ENCODE data around the gene STK24.

The STK24 gene

DNA sequence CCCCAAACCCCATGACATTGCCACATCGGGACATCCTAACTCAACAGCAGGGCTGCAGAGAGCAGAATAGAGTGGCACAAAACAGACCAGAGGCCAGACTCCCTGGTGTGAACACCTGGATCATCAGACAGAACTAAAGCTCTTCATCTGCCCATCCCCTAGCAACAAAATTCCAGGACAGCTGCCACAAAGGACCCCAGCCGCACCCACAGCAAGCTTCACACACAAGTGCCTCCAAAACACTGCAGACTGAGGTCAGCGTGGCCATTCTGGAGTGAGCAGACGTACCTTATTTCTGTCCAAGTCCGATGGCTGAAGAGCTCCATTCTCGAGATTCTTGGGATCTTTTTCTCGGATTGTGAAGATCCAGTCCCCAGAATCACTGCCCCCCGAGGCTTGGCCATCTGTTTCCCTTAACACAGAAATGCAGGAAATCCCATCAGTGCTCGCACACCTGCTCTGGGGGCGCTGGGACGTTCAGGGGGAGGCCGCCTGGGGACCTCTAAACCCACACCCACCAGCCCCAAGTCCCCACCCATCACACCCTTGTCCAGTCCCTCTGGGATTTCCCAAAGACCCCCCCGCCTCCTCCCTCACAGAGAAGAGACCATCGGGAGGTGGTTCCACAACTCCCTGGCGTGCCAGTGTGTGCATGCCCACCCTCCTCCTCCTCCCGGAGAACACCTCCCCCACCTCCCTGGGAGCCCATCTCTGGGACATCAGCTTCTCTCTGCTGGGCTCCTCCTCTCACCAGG lies 115.2 kb downstream of the STK24 start:
- Histone ChIP-seq H3K9me2 (replicated peaks; ENCODE audit: insufficient read depth, low read length) (no peaks in the 10 kb centered on the region), H3K27ac (ENCODE audit: low read length) (no peak overlapping the region), H3K27me3 (replicated peaks; ENCODE audit: insufficient read depth, low read length) (no peaks in the 10 kb centered on the region), H3K9ac (ENCODE audit: low read length) (no peak overlapping the region), H3K9me3 (replicated peaks; ENCODE audit: insufficient read depth, low read length) (no peaks in the 10 kb centered on the region), H2AFZ (ENCODE audit: low read length) (no peak overlapping the region), H3F3A (ENCODE audit: insufficient read depth, low read length) (no peaks in the 10 kb centered on the region), H3K4me3 (ENCODE audit: low read length) (no peak overlapping the region), H4K20me1 (ENCODE audit: insufficient read depth, low read length) (no peaks in the 10 kb centered on the region), H3K4me2 (ENCODE audit: low read depth, low read length) (no peak overlapping the region), H3K36me3 (replicated peaks; ENCODE audit: insufficient read depth, low read length) (0 out of 2 replicates have a peak, but pooled peaks cover 5% of the 10 kb centered on the region), H3K4me1 (ENCODE audit: low read length) (no peaks in the 10 kb centered on the region), H3K79me2 (ENCODE audit: low read length) (peaks cover 34% of the 10 kb centered on the region)
- DNase-seq, result no peak
- TF ChIP-seq EZH2 (optimal IDR thresholded peaks at IDR 0.05; ENCODE audit: low read depth, low read length) (no peak), CTCF (IDR thresholded peaks at IDR 0.05; ENCODE audit: low read length) (no peak), EZH2phosphoT487 (IDR thresholded peaks at IDR 0.05; ENCODE audit: low read length) (no peak)

DNA sequence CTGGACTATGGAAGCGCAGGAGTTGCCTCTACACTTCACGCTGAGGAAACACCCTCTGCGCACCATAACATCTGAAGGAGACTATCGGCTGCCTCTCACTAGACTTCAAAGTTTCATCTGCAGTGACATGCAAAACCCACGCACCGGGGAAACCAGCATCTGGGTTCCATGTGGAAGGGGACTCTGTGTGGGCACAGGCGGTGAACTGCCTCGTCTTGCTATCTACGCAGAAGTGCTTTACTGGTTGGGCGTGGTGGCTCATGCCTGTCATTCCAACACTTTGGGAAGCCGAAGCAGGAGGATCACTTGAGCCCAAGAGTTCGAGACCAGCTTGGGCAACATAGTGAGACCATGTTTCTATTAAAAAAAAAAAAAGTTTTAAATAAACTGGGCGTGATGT lies 116.4 kb downstream of the STK24 start:
- H3K36me3 ChIP-seq (replicated peaks; ENCODE audit: insufficient read depth, low read length), result 0 out of 2 replicates have a peak, but pooled peaks cover 5% of the 10 kb centered on the region
- H4K20me1 ChIP-seq (ENCODE audit: insufficient read depth, low read length), result no peaks in the 10 kb centered on the region

GRCh38 chr13:98459721-98460370 lies 117.1 kb downstream of the STK24 start:
- no peak overlapping the region for H2AFZ ChIP-seq (ENCODE audit: low read length)
- TF ChIP-seq EZH2 (optimal IDR thresholded peaks at IDR 0.05; ENCODE audit: low read depth, low read length) (no peak), CTCF (IDR thresholded peaks at IDR 0.05; ENCODE audit: low read length) (no peak), EZH2phosphoT487 (IDR thresholded peaks at IDR 0.05; ENCODE audit: low read length) (no peak)
- no peak overlapping the region for H3K4me2 ChIP-seq (ENCODE audit: low read depth, low read length)
- H3K9me2 ChIP-seq (replicated peaks; ENCODE audit: insufficient read depth, low read length), result no peaks in the 10 kb centered on the region
- H3K27ac ChIP-seq (ENCODE audit: low read length), result no peak overlapping the region
- no peaks in the 10 kb centered on the region for H3F3A ChIP-seq (ENCODE audit: insufficient read depth, low read length)
- no peaks in the 10 kb centered on the region for H3K9me3 ChIP-seq (replicated peaks; ENCODE audit: insufficient read depth, low read length)
- peaks cover 22% of the 10 kb centered on the region for H3K79me2 ChIP-seq (ENCODE audit: low read length)
- H4K20me1 ChIP-seq (ENCODE audit: insufficient read depth, low read length), result no peaks in the 10 kb centered on the region
- DNase-seq, result no peak
- H3K27me3 ChIP-seq (replicated peaks; ENCODE audit: insufficient read depth, low read length), result no peaks in the 10 kb centered on the region
- 0 out of 2 replicates have a peak, but pooled peaks cover 5% of the 10 kb centered on the region for H3K36me3 ChIP-seq (replicated peaks; ENCODE audit: insufficient read depth, low read length)
- H3K9ac ChIP-seq (ENCODE audit: low read length), result no peak overlapping the region
- H3K4me3 ChIP-seq (ENCODE audit: low read length), result no peak overlapping the region
- no peaks in the 10 kb centered on the region for H3K4me1 ChIP-seq (ENCODE audit: low read length)

More for the DNA sequence above, 116.4 kb downstream of the STK24 start:
- H2AFZ ChIP-seq (ENCODE audit: low read length), result no peak overlapping the region
- TF ChIP-seq CTCF (IDR thresholded peaks at IDR 0.05; ENCODE audit: low read length), result no peak
- no peak for TF ChIP-seq EZH2 (optimal IDR thresholded peaks at IDR 0.05; ENCODE audit: low read depth, low read length)
- TF ChIP-seq EZH2phosphoT487 (IDR thresholded peaks at IDR 0.05; ENCODE audit: low read length), result no peak
- H3K4me2 ChIP-seq (ENCODE audit: low read depth, low read length), result no peak overlapping the region
- no peak overlapping the region for H3K9ac ChIP-seq (ENCODE audit: low read length)
- H3K4me1 ChIP-seq (ENCODE audit: low read length), result no peaks in the 10 kb centered on the region
- DNase-seq, result no peak
- H3F3A ChIP-seq (ENCODE audit: insufficient read depth, low read length), result no peaks in the 10 kb centered on the region
- no peak overlapping the region for H3K4me3 ChIP-seq (ENCODE audit: low read length)
- no peaks in the 10 kb centered on the region for H3K27me3 ChIP-seq (replicated peaks; ENCODE audit: insufficient read depth, low read length)
- H3K79me2 ChIP-seq (ENCODE audit: low read length), result peaks cover 29% of the 10 kb centered on the region
- no peak overlapping the region for H3K27ac ChIP-seq (ENCODE audit: low read length)
- no peaks in the 10 kb centered on the region for H3K9me3 ChIP-seq (replicated peaks; ENCODE audit: insufficient read depth, low read length)
- H3K9me2 ChIP-seq (replicated peaks; ENCODE audit: insufficient read depth, low read length), result no peaks in the 10 kb centered on the region

Data from MM.1S (cell line).